ENCODE measurements around the gene TRAPPC14.

Gene TRAPPC14

GRCh38 chr7:100173806-100174495 is 15.4 kb upstream of the TRAPPC14 start:
- DNase-seq (ENCODE audit: low read depth): no peak

- DNase-seq (ENCODE audit: low read depth): no peak
Observed at GRCh38 chr7:100171840-100172239, 13.3 kb upstream of the TRAPPC14 start.

- DNase-seq (ENCODE audit: low read depth): no peak
Observed at GRCh38 chr7:100171087-100171681, 12.7 kb upstream of the TRAPPC14 start.

GRCh38 chr7:100170101-100170897 is 11.8 kb upstream of the TRAPPC14 start:
- DNase-seq (ENCODE audit: low read depth): no peak

- no peak for DNase-seq (ENCODE audit: low read depth)
Observed at GRCh38 chr7:100169147-100169850, 10.8 kb upstream of the TRAPPC14 start.

- no peak for DNase-seq (ENCODE audit: low read depth)
Observed at GRCh38 chr7:100167912-100168323, 9.4 kb upstream of the TRAPPC14 start.

- no peak for DNase-seq (ENCODE audit: low read depth)
Observed at GRCh38 chr7:100166970-100167911, 8.7 kb upstream of the TRAPPC14 start.

- no peak for DNase-seq (ENCODE audit: low read depth)
Observed at GRCh38 chr7:100166317-100166940, 7.9 kb upstream of the TRAPPC14 start.

GRCh38 chr7:100163871-100164270 is 5.3 kb upstream of the TRAPPC14 start:
- no peak for DNase-seq (ENCODE audit: low read depth)

- DNase-seq (ENCODE audit: low read depth): no peak
Observed at GRCh38 chr7:100163006-100163531, 4.5 kb upstream of the TRAPPC14 start.

- DNase-seq (ENCODE audit: low read depth): no peak
Observed at GRCh38 chr7:100160067-100160466, 1.5 kb upstream of the TRAPPC14 start.

- no peak for DNase-seq (ENCODE audit: low read depth)
Observed at GRCh38 chr7:100159099-100159623, 638 bp upstream of the TRAPPC14 start.

GRCh38 chr7:100157334-100158228 is 942 bp downstream of the TRAPPC14 start:
- DNase-seq (ENCODE audit: low read depth): no peak

GRCh38 chr7:100157069-100157333 is 1.5 kb downstream of the TRAPPC14 start:
- no peak for DNase-seq (ENCODE audit: low read depth)

- DNase-seq (ENCODE audit: low read depth): no peak
Observed at GRCh38 chr7:100156331-100157068, 2.0 kb downstream of the TRAPPC14 start.

- no peak for DNase-seq (ENCODE audit: low read depth)
Observed at GRCh38 chr7:100155553-100156317, 2.8 kb downstream of the TRAPPC14 start.

GRCh38 chr7:100154651-100155491 is 3.7 kb downstream of the TRAPPC14 start:
- DNase-seq (ENCODE audit: low read depth): no peak

Measured in activated T-helper 9 cell treated with anti-CD3 and anti-CD28 coated beads, Interleukin-2, amount 50 U/mL, for 16 hours (primary cell).